Glutamatergic neuron (in vitro differentiated cells): ENCODE results near the gene PCBD2. TPM values are rescaled to one million over a fixed set of nuclear protein-coding genes. Genes with fewer than 3 reads are reported as not detected.

Experiments used
- DNase-seq: peaks from one replicate; pipeline ENCODE4 v3.0.0; 2022
- H3K27ac Mint-ChIP-seq: one replicate; pipeline ENCODE4 v1.8.0; 2020; ENCODE audit warnings: mild to moderate bottlenecking, mixed read lengths, inconsistent platforms; ENCODE audit not compliant: unreplicated experiment
- H3K27me3 Mint-ChIP-seq: one replicate; pipeline ENCODE4 v1.8.0; 2020; ENCODE audit warnings: mild to moderate bottlenecking, moderate library complexity, mixed read lengths, inconsistent platforms; ENCODE audit not compliant: unreplicated experiment
- H3K36me3 Mint-ChIP-seq: one replicate; pipeline ENCODE4 v1.8.0; 2020; ENCODE audit warnings: mild to moderate bottlenecking, mixed read lengths, inconsistent platforms; ENCODE audit not compliant: unreplicated experiment
- H3K4me1 Mint-ChIP-seq: one replicate; pipeline ENCODE4 v1.8.0; 2020; ENCODE audit warnings: mild to moderate bottlenecking, low read depth, mixed read lengths, inconsistent platforms; ENCODE audit not compliant: unreplicated experiment
- H3K4me3 Mint-ChIP-seq: one replicate; pipeline ENCODE4 v1.8.0; 2020; ENCODE audit warnings: mild to moderate bottlenecking, mixed read lengths, inconsistent platforms; ENCODE audit not compliant: unreplicated experiment
- H3K9me3 Mint-ChIP-seq: one replicate; pipeline ENCODE4 v1.8.0; 2020; ENCODE audit warnings: mild to moderate bottlenecking, moderate library complexity, mixed read lengths, inconsistent platforms; ENCODE audit not compliant: unreplicated experiment
- CTCF ChIP-seq: fragments of 200-600 bp; sonication (generic); IDR thresholded peaks from one replicate; pipeline ENCODE4 v1.5.0; 2021; ENCODE audit not compliant: partially characterized antibody, unreplicated experiment
- total RNA-seq: library from RNA; stranded (reverse); fragmentation: NEBNext Ultra II Directional; extraction: Animal tissue kit (Norgen Biotek cat#: 25700); gene quantifications from one replicate; pipeline ENCODE4 v1.2.1, GENCODE V29; 2021; ENCODE audit not compliant: unreplicated experiment

The PCBD2 gene
- total RNA-seq, 1 donor from 2014 or later: 9.9 TPM

GRCh38 chr5:134965271-134965825 is 60.4 kb downstream of the PCBD2 start:
- Mint-ChIP-seq H3K27me3 (peaks cover 7% of the 10 kb centered on the region), H3K36me3 (no peaks in the 10 kb centered on the region), H3K4me3 (no peak overlapping the region), H3K27ac (no peak overlapping the region), H3K4me1 (peaks cover 20% of the 10 kb centered on the region), H3K9me3 (peaks cover 4% of the 10 kb centered on the region)
- no peak for TF ChIP-seq CTCF
- no peak for DNase-seq

- Mint-ChIP-seq H3K27ac (no peak within 1 kb of the TSS), H3K36me3 (no peaks in the 10 kb centered on the region), H3K27me3 (peaks cover 7% of the 10 kb centered on the region), H3K4me3 (no peak within 1 kb of the TSS), H3K4me1 (peaks cover 20% of the 10 kb centered on the region), H3K9me3 (peaks cover 4% of the 10 kb centered on the region)
- DNase-seq: no peak
- no peak for TF ChIP-seq CTCF
These were observed 62.7 kb downstream of the PCBD2 start, which contains the start of gene CATSPER3 for GRCh38 chr5:134967607-134968006. CATSPER3 (plus strand) TSS chr5:134967907; CDS start chr5:134967992, 85 bp downstream.

GRCh38 chr5:134968055-134968454 is 63.1 kb downstream of the PCBD2 start:
- Mint-ChIP-seq H3K27ac (no peak overlapping the region), H3K27me3 (peaks cover 7% of the 10 kb centered on the region), H3K9me3 (peaks cover 4% of the 10 kb centered on the region), H3K36me3 (no peaks in the 10 kb centered on the region), H3K4me1 (peaks cover 20% of the 10 kb centered on the region), H3K4me3 (no peak overlapping the region)
- no peak for DNase-seq
- no peak for TF ChIP-seq CTCF

GRCh38 chr5:134969166-134969565 is 64.2 kb downstream of the PCBD2 start:
- peaks cover 20% of the 10 kb centered on the region for H3K4me1 Mint-ChIP-seq
- DNase-seq: no peak
- no peak for TF ChIP-seq CTCF
- no peak overlapping the region for H3K4me3 Mint-ChIP-seq
- H3K9me3 Mint-ChIP-seq: peaks cover 4% of the 10 kb centered on the region
- H3K36me3 Mint-ChIP-seq: no peaks in the 10 kb centered on the region
- H3K27me3 Mint-ChIP-seq: peaks cover 5% of the 10 kb centered on the region
- no peak overlapping the region for H3K27ac Mint-ChIP-seq

GRCh38 chr5:134975078-134975715 is 70.3 kb downstream of the PCBD2 start:
- peaks cover 1% of the 10 kb centered on the region for H3K27me3 Mint-ChIP-seq
- peaks cover 20% of the 10 kb centered on the region for H3K36me3 Mint-ChIP-seq
- H3K4me1 Mint-ChIP-seq: no peaks in the 10 kb centered on the region
- no peak for TF ChIP-seq CTCF
- peaks cover 3% of the 10 kb centered on the region for H3K9me3 Mint-ChIP-seq
- DNase-seq: no peak
- no peak overlapping the region for H3K27ac Mint-ChIP-seq
- H3K4me3 Mint-ChIP-seq: no peak overlapping the region
